GM10248 (cell line): ENCODE measurements around the gene CFD.

ENCODE experiments used
- CTCF ChIA-PET: fragments of 300-600 bp; sonication (Branson Sonifier 250); formaldehyde crosslinking; extraction: SDS; loops from one replicate; lab custom pipeline; 2021; ENCODE audit warnings: antibody characterized with exemption; lab: Yijun Ruan, JAX
- POLR2A ChIA-PET: fragments of 350-650 bp; sonication (Branson Sonifier 250); formaldehyde crosslinking; extraction: SDS; loops from one replicate; lab custom pipeline; 2020; ENCODE audit warnings: antibody characterized with exemption; lab: Yijun Ruan, JAX
- DNase-seq: peaks from one replicate; pipeline ENCODE4 v3.0.0; 2012; ENCODE audit errors: extremely low spot score
- TF ChIP-seq, protein P1 (sequence below): IDR thresholded peaks from 2 replicates; pipeline ENCODE4 v1.5.1; 2012; ENCODE audit warnings: mild to moderate bottlenecking, low read depth; ENCODE audit errors: extremely low read depth, missing control alignments, control extremely low read depth

CFD gene

DNA sequence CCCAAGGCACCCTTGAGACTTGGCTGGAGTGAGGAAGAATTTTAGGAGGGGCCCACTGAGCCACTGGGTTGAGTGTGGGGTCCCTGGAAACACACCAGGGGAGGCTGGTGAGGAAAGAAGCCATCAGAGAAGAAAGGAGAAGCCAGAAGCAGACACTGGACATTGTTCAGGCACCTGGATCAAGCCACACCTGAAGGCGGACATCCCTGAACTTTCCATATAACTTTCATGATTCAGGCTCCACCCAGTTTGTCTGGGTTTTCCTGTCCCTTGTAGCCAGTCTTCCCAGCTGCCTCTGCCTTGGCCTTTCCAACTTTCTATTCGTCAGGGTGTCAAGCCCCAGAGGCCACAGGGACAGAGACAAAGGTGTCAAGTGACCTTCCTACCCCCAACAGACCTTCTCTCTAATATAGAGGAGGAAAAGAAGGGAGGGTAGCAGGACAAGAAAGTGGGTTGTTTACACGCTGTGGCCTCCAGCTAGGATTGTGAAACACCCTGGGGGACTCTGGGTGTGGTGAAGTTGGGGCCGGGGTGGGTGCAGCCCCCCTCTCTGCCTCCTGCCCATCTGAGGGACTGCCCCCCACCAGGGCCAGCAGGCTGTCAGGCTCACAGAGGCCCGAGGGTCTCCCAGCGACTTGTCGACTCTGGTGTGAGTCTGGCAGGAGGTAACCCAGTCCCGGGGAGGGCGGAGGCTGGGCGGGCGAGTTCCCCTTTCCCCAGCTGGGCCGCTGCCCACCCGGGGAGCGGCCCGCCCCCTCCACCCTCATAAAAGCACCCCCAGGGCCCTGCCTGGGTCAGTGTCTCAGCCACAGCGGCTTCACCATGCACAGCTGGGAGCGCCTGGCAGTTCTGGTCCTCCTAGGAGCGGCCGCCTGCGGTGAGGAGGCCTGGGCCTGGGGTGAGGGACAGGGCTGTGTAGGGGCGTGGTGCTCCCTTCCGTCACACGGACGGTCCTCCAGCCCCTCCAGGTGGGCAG lies at the start of gene CFD:
TSS of gene CFD (plus strand) at position 797 of the 976 bp plus-strand sequence. CDS start at position 823, 26 bp downstream.
- CTCF ChIA-PET = interaction anchor here (0.8 to 2.0 kb wide), 5 partner anchors 10 to 64 kb away, joined by 3 to 9 read pairs (median 4); no protein-coding TSS in a partner anchor
- TF ChIP-seq, protein P1, sequence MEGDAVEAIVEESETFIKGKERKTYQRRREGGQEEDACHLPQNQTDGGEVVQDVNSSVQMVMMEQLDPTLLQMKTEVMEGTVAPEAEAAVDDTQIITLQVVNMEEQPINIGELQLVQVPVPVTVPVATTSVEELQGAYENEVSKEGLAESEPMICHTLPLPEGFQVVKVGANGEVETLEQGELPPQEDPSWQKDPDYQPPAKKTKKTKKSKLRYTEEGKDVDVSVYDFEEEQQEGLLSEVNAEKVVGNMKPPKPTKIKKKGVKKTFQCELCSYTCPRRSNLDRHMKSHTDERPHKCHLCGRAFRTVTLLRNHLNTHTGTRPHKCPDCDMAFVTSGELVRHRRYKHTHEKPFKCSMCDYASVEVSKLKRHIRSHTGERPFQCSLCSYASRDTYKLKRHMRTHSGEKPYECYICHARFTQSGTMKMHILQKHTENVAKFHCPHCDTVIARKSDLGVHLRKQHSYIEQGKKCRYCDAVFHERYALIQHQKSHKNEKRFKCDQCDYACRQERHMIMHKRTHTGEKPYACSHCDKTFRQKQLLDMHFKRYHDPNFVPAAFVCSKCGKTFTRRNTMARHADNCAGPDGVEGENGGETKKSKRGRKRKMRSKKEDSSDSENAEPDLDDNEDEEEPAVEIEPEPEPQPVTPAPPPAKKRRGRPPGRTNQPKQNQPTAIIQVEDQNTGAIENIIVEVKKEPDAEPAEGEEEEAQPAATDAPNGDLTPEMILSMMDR = no peak
- DNase-seq = no peak
- POLR2A ChIA-PET = no interaction called here

DNA sequence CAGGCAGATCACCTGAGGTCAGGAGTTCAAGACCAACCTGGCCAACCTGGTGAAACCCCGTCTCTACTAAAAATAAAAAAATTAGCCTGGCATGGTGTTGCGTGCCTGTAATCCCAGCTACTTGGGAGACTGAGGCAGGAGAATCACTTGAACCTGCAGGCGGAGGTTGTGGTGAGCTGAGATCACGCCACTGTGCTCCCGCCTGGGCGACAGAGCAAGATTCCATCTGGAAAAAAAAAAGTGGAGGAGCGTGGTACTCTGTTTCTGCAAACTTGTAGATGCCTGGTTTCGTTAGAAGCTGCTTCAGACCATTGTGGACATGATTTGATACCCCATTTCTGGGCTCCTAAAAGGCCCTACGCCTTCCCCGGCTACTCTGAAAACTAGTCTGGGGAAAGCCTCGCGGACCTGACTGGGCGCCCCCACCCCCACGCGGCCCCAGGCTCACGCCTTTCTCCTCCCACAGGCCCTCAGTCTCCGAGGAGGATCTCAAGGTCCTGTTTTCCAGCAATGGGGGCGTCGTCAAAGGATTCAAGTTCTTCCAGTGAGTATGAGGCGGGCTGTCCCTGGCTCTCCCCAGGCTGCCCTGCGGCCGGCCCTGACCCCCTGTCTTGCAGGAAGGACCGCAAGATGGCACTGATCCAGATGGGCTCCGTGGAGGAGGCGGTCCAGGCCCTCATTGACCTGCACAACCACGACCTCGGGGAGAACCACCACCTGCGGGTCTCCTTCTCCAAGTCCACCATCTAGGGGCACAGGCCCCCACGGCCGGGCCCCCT lies 49.2 kb upstream of the CFD start:
- TF ChIP-seq, protein P1 = no peak
- no peak for DNase-seq
- ChIA-PET CTCF (interaction anchor here (1.3 kb wide), 1 partner anchor 8 kb away, joined by 5 read pairs; no protein-coding TSS in a partner anchor), POLR2A (interaction anchor here (0.6 to 3.0 kb wide), 3 partner anchors 10 to 1023 kb away, joined by 3 to 14 read pairs (median 3); no protein-coding TSS in a partner anchor)

DNA sequence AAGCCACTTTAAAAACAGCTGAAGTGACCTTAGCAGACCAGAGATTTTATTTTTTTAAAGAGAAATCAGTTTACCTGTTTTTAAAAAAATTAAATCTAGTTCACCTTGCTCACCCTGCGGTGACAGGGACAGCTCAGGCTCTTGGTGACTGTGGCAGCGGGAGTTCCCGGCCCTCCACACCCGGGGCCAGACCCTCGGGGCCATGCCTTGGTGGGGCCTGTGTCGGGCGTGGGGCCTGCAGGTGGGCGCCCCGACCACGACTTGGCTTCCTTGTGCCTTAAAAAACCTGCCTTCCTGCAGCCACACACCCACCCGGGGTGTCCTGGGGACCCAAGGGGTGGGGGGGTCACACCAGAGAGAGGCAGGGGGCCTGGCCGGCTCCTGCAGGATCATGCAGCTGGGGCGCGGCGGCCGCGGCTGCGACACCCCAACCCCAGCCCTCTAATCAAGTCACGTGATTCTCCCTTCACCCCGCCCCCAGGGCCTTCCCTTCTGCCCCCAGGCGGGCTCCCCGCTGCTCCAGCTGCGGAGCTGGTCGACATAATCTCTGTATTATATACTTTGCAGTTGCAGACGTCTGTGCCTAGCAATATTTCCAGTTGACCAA lies 48.5 kb upstream of the CFD start:
- POLR2A ChIA-PET = interaction anchor here (3.0 kb wide), 1 partner anchor 11 kb away, joined by 14 read pairs; no protein-coding TSS in a partner anchor
- TF ChIP-seq, protein P1 = no peak
- DNase-seq = no peak
- CTCF ChIA-PET = no interaction called here

DNA sequence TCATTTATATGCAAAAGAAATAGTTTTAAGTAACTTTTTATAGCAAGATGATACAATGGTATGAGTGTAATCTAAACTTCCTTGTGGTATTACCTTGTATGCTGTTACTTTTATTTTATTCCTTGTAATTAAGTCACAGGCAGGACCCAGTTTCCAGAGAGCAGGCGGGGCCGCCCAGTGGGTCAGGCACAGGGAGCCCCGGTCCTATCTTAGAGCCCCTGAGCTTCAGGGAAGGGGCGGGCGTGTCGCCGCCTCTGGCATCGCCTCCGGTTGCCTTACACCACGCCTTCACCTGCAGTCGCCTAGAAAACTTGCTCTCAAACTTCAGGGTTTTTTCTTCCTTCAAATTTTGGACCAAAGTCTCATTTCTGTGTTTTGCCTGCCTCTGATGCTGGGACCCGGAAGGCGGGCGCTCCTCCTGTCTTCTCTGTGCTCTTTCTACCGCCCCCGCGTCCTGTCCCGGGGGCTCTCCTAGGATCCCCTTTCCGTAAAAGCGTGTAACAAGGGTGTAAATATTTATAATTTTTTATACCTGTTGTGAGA lies 47.9 kb upstream of the CFD start:
- CTCF ChIA-PET = no interaction called here
- DNase-seq = no peak
- POLR2A ChIA-PET = interaction anchor here (3.0 kb wide), 1 partner anchor 11 kb away, joined by 14 read pairs; no protein-coding TSS in a partner anchor
- TF ChIP-seq, protein P1 = no peak

DNA sequence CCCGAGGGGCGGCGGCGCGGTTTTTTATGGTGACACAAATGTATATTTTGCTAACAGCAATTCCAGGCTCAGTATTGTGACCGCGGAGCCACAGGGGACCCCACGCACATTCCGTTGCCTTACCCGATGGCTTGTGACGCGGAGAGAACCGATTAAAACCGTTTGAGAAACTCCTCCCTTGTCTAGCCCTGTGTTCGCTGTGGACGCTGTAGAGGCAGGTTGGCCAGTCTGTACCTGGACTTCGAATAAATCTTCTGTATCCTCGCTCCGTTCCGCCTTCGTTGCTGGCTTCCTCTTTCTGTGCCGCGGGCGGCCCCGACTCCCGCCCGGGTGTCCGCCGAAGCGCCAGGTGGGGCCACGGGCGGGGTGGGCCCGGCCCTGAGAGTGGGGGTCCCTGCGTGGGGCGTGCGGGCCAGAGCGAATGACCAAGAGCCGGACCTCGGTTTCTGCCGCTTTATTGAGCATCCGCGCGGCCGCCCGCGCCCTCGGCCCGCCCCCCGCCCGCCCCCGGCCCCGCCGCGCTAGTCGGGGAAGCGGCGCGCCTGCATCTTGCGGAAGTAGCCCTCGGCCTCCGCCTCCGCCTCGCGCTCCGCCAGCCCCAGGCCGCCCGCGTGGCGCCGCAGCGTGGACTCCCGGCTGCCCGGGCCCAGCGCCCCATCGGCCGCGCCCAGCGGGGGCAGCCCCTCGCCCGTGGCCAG lies 47.3 kb upstream of the CFD start:
- DNase-seq = no peak
- POLR2A ChIA-PET = no interaction called here
- TF ChIP-seq, protein P1 = no peak
- CTCF ChIA-PET = no interaction called here
